ENCODE results near the gene PROM2. TPM values are rescaled to one million over a fixed set of nuclear protein-coding genes. Genes with fewer than 3 reads are reported as not detected.

PROM2 gene
- total RNA-seq, 2 donors from 2014 or later: 0.86 to 1.9 TPM

GRCh38 chr2:95295376-95295775, 21.1 kb downstream of the PROM2 start:
- ATAC-seq (no peak), DNase-seq (ENCODE audit: low spot score in 2 of 2) (no peak)
- no peak overlapping the region for H3K27ac Mint-ChIP-seq
- peaks cover 8 to 11% of the 10 kb centered on the region in 2 donors for H3K36me3 Mint-ChIP-seq
- H3K9me3 Mint-ChIP-seq: peaks cover 4 to 8% of the 10 kb centered on the region in 2 donors

GRCh38 chr2:95296011-95296410, 21.8 kb downstream of the PROM2 start:
- no peak for ATAC-seq
- no peak for DNase-seq (ENCODE audit: low spot score in 2 of 2)
- Mint-ChIP-seq H3K9me3 (peaks cover 0 to 4% of the 10 kb centered on the region in 2 donors), H3K36me3 (peaks cover 5 to 6% of the 10 kb centered on the region in 2 donors), H3K27ac (no peak overlapping the region)

- peaks cover 0 to 4% of the 10 kb centered on the region in 2 donors for H3K9me3 Mint-ChIP-seq
- no peak for ATAC-seq
Measured at GRCh38 chr2:95296880-95297487, 22.7 kb downstream of the PROM2 start, which contains the start of gene KCNIP3. KCNIP3 (plus strand) TSS chr2:95297347; CDS start chr2:95297439, 92 bp downstream.

GRCh38 chr2:95297639-95298395, 23.6 kb downstream of the PROM2 start:
- no peak for ATAC-seq
- H3K27ac Mint-ChIP-seq: no peak overlapping the region
- no peak for DNase-seq (ENCODE audit: low spot score in 2 of 2)
- H3K36me3 Mint-ChIP-seq: no peaks in the 10 kb centered on the region
- no peaks in the 10 kb centered on the region for H3K9me3 Mint-ChIP-seq

More at GRCh38 chr2:95296880-95297487, 22.7 kb downstream of the PROM2 start, which contains the start of gene KCNIP3:
- Mint-ChIP-seq H3K36me3 (peaks cover 5 to 6% of the 10 kb centered on the region in 2 donors), H3K27ac (no peak within 1 kb of the TSS)
- no peak for DNase-seq (ENCODE audit: low spot score in 2 of 2)

GRCh38 chr2:95298486-95299111, 24.4 kb downstream of the PROM2 start:
- no peaks in the 10 kb centered on the region for H3K36me3 Mint-ChIP-seq

GRCh38 chr2:95299961-95300360, 25.7 kb downstream of the PROM2 start:
- no peak for ATAC-seq
- DNase-seq (ENCODE audit: low spot score in 2 of 2): no peak
- no peak overlapping the region for H3K27ac Mint-ChIP-seq
- H3K36me3 Mint-ChIP-seq: no peaks in the 10 kb centered on the region
- no peaks in the 10 kb centered on the region for H3K9me3 Mint-ChIP-seq

More at GRCh38 chr2:95298486-95299111, 24.4 kb downstream of the PROM2 start:
- Mint-ChIP-seq H3K9me3 (no peaks in the 10 kb centered on the region), H3K27ac (no peak overlapping the region)
- no peak for ATAC-seq
- no peak for DNase-seq (ENCODE audit: low spot score in 2 of 2)

- Mint-ChIP-seq H3K9me3 (no peaks in the 10 kb centered on the region), H3K36me3 (no peaks in the 10 kb centered on the region), H3K27ac (no peak overlapping the region)
- no peak for ATAC-seq
- DNase-seq (ENCODE audit: low spot score in 2 of 2): no peak
Measured at GRCh38 chr2:95300450-95300849, 26.2 kb downstream of the PROM2 start.

- ATAC-seq (no peak), DNase-seq (ENCODE audit: low spot score in 2 of 2) (no peak)
- Mint-ChIP-seq H3K9me3 (no peaks in the 10 kb centered on the region), H3K36me3 (no peaks in the 10 kb centered on the region), H3K27ac (no peak overlapping the region)
Measured at GRCh38 chr2:95301186-95301585, 26.9 kb downstream of the PROM2 start.

GRCh38 chr2:95301876-95302641, 27.8 kb downstream of the PROM2 start:
- ATAC-seq (no peak), DNase-seq (ENCODE audit: low spot score in 2 of 2) (no peak)
- Mint-ChIP-seq H3K27ac (no peak overlapping the region), H3K9me3 (no peaks in the 10 kb centered on the region), H3K36me3 (no peaks in the 10 kb centered on the region)

- DNase-seq (ENCODE audit: low spot score in 2 of 2) (no peak), ATAC-seq (no peak)
- Mint-ChIP-seq H3K27ac (peak overlapping the region in 1 of 2 donors; percentile 86), H3K9me3 (no peaks in the 10 kb centered on the region), H3K36me3 (no peaks in the 10 kb centered on the region)
Measured at GRCh38 chr2:95303191-95303919, 29.1 kb downstream of the PROM2 start.

GRCh38 chr2:95305380-95306061, 31.3 kb downstream of the PROM2 start:
- Mint-ChIP-seq H3K9me3 (no peaks in the 10 kb centered on the region), H3K36me3 (no peaks in the 10 kb centered on the region)
- ATAC-seq: no peak

GRCh38 chr2:95306336-95306895, 32.2 kb downstream of the PROM2 start:
- no peak for ATAC-seq
- Mint-ChIP-seq H3K27ac (no peak overlapping the region), H3K9me3 (no peaks in the 10 kb centered on the region), H3K36me3 (no peaks in the 10 kb centered on the region)
- no peak for DNase-seq (ENCODE audit: low spot score in 2 of 2)

More at GRCh38 chr2:95305380-95306061, 31.3 kb downstream of the PROM2 start:
- H3K27ac Mint-ChIP-seq: no peak overlapping the region
- no peak for DNase-seq (ENCODE audit: low spot score in 2 of 2)

GRCh38 chr2:95307036-95307435, 32.8 kb downstream of the PROM2 start:
- ATAC-seq: no peak
- no peak overlapping the region for H3K27ac Mint-ChIP-seq
- no peaks in the 10 kb centered on the region for H3K9me3 Mint-ChIP-seq
- H3K36me3 Mint-ChIP-seq: no peaks in the 10 kb centered on the region
- DNase-seq (ENCODE audit: low spot score in 2 of 2): no peak

GRCh38 chr2:95307878-95308277, 33.6 kb downstream of the PROM2 start:
- H3K27ac Mint-ChIP-seq: no peak overlapping the region
- H3K36me3 Mint-ChIP-seq: no peaks in the 10 kb centered on the region
- ATAC-seq (no peak), DNase-seq (ENCODE audit: low spot score in 2 of 2) (no peak)
- H3K9me3 Mint-ChIP-seq: no peaks in the 10 kb centered on the region

GRCh38 chr2:95308426-95308990, 34.3 kb downstream of the PROM2 start:
- no peak for ATAC-seq
- Mint-ChIP-seq H3K36me3 (no peaks in the 10 kb centered on the region), H3K9me3 (no peaks in the 10 kb centered on the region), H3K27ac (no peak overlapping the region)
- DNase-seq (ENCODE audit: low spot score in 2 of 2): no peak

Data from activated naive CD4-positive, alpha-beta T cell treated with anti-CD3 and anti-CD28 coated beads, Interleukin-2, amount 50 U/mL, for 72 hours (primary cell).